ENCODE measurements around the gene ACADL. TPM values are rescaled to one million over a fixed set of nuclear protein-coding genes. Genes with fewer than 3 reads are reported as not detected.

The ACADL gene
- total RNA-seq, 1 experiment from 2014 or later, result 0.24 TPM

DNA sequence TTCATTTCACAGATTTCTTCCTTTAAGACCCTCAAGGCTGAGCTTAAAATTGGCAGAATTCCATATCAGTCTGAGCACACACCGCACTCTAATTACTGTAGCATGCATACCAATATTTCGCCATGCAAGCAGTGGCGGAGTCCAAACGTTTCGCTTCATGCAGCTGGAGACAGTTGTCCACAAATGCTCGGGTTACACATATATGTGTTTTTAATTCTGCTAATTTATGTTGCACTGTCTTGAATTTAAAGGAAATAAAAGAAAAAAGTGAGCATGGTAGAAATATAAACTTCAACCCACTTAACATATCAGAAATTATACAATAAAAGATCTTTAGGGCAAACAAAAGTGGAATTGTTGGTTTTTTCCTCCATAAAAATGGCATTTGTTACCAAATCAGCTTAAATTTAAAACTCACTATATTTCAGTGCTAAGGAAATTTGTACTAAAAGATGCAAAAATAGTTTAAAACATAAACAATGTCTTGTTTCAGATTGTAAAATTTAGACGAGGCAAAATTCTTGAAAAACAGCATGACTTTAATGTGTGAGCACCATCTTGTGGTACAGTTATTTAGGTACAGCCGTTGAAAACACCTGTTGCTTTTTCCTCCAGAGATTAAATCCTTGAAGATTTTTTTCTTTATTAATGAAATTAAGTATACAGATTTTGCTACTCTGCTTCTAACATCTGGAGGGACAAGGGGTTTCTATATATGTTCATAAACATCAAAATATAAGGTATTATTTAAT, 30.0 kb downstream of the ACADL start:
- H3K27ac ChIP-seq, result no peak overlapping the region
- H3K9me3 ChIP-seq (ENCODE audit: insufficient read depth, low read depth), result no peaks in the 10 kb centered on the region
- H3F3A ChIP-seq (ENCODE audit: insufficient read depth, low read depth), result no peaks in the 10 kb centered on the region
- ChIA-PET CTCF (interaction anchor here (0.6 kb wide), 1 partner anchor 1953 kb away, joined by 3 read pairs; no protein-coding TSS in a partner anchor), POLR2A (ENCODE audit: unreplicated experiment) (no interaction called here)
- no TSS peak for BruUV-seq (replicated peaks)
- no peaks in the 10 kb centered on the region for H4K20me1 ChIP-seq (ENCODE audit: insufficient read depth)
- no peaks in the 10 kb centered on the region for H3K4me1 ChIP-seq (replicated peaks; ENCODE audit: insufficient read depth)
- peak in 1 of 2 experiments; percentile 36 for DNase-seq
- no peaks in the 10 kb centered on the region for H3K79me2 ChIP-seq (ENCODE audit: low read depth)
- intact Hi-C loops (cut with micrococcal nuclease; ENCODE audit: unreplicated experiment), result loop anchor here (1.0 to 10.0 kb wide), 4 partner anchors 120 to 1800 kb away; no protein-coding TSS in a partner anchor
- no peak overlapping the region for H2AFZ ChIP-seq
- H3K4me2 ChIP-seq, result no peak overlapping the region
- no peaks in the 10 kb centered on the region for H3K27me3 ChIP-seq (ENCODE audit: insufficient read depth, low read depth)
- no peaks in the 10 kb centered on the region for H3K9me2 ChIP-seq (ENCODE audit: insufficient read depth)
- no peak overlapping the region for H3K4me3 ChIP-seq
- TF ChIP-seq, protein P1, sequence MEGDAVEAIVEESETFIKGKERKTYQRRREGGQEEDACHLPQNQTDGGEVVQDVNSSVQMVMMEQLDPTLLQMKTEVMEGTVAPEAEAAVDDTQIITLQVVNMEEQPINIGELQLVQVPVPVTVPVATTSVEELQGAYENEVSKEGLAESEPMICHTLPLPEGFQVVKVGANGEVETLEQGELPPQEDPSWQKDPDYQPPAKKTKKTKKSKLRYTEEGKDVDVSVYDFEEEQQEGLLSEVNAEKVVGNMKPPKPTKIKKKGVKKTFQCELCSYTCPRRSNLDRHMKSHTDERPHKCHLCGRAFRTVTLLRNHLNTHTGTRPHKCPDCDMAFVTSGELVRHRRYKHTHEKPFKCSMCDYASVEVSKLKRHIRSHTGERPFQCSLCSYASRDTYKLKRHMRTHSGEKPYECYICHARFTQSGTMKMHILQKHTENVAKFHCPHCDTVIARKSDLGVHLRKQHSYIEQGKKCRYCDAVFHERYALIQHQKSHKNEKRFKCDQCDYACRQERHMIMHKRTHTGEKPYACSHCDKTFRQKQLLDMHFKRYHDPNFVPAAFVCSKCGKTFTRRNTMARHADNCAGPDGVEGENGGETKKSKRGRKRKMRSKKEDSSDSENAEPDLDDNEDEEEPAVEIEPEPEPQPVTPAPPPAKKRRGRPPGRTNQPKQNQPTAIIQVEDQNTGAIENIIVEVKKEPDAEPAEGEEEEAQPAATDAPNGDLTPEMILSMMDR (conservative IDR thresholded peaks at IDR 0.05), result peak; percentile 68
- TF ChIP-seq EZH2 (IDR thresholded peaks at IDR 0.05; ENCODE audit: low read depth), result no peak
- H3K36me3 ChIP-seq (ENCODE audit: low read depth), result no peaks in the 10 kb centered on the region

DNA sequence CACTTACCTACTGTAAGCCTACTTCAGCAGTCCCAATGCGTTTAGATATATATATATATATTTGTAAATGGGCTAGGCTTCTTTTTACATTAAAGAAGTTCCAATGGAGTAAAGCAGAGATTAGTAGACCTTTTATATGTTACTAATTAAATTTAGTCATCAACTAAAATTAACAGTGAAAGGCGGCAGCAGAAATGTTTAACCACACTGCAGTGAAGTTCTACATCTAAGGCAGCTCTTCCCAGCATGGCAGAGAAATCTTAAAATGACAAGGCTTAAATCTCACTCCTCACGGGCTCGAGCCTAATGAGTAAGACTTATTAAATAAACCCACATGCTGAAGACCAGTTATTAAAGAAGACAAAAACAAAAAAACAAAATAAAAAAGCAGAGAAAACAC, 34.9 kb downstream of the ACADL start:
- Histone ChIP-seq H2AFZ (no peak overlapping the region), H3K4me2 (no peak overlapping the region), H3K9me2 (ENCODE audit: insufficient read depth) (no peaks in the 10 kb centered on the region), H3K4me1 (replicated peaks; ENCODE audit: insufficient read depth) (no peaks in the 10 kb centered on the region), H3K4me3 (no peak overlapping the region), H3K9me3 (ENCODE audit: insufficient read depth, low read depth) (no peaks in the 10 kb centered on the region), H3K36me3 (ENCODE audit: low read depth) (no peaks in the 10 kb centered on the region), H3K79me2 (ENCODE audit: low read depth) (no peaks in the 10 kb centered on the region), H3K27me3 (ENCODE audit: insufficient read depth, low read depth) (no peaks in the 10 kb centered on the region), H4K20me1 (ENCODE audit: insufficient read depth) (no peaks in the 10 kb centered on the region), H3K27ac (no peak overlapping the region), H3F3A (ENCODE audit: insufficient read depth, low read depth) (no peaks in the 10 kb centered on the region)
- BruUV-seq (replicated peaks), result no TSS peak
- ChIA-PET CTCF (no interaction called here), POLR2A (ENCODE audit: unreplicated experiment) (no interaction called here)
- DNase-seq, result no peak
- intact Hi-C loops (cut with micrococcal nuclease; ENCODE audit: unreplicated experiment), result loop anchor here (10.0 kb wide), 2 partner anchors 116 to 1796 kb away; no protein-coding TSS in a partner anchor
- TF ChIP-seq, protein P1 (conservative IDR thresholded peaks at IDR 0.05), result no peak
- no peak for TF ChIP-seq EZH2 (IDR thresholded peaks at IDR 0.05; ENCODE audit: low read depth)

DNA sequence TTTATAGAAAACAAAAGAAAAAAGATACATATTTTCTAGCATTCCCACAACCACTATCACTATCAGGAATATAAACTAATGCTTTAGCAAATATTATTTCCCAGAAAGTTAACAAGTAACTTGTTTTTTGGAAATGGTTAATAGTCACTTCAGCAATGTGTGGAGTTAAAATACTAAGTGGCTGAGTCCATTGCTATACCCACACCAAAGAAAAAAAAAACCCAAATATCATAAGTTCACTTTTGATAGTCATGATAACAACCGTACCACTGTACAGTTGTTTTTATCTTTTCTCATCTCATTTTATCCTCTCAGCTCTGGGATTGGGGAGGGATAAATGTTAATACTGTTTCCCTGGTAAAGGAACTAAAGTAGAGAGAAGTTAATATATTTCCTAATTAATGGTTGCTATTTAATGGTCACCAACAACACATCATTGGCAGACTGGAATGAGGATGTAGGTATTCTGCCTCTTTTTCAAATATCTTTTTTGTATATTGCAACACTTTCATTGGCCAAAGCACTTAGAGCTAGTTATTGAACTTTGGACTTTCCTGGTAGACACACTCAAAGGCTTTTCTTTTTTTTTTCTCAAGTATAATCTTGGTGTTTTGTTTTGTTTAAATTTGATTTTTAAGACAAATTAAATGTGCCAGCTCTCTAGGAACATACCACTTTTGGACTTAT, 35.7 kb downstream of the ACADL start:
- no peak overlapping the region for H3K4me3 ChIP-seq
- BruUV-seq (replicated peaks), result no TSS peak

More for the DNA sequence above, 35.7 kb downstream of the ACADL start:
- H4K20me1 ChIP-seq (ENCODE audit: insufficient read depth), result no peaks in the 10 kb centered on the region
- no peaks in the 10 kb centered on the region for H3K79me2 ChIP-seq (ENCODE audit: low read depth)
- no peak for DNase-seq
- ChIA-PET POLR2A (ENCODE audit: unreplicated experiment) (no interaction called here), CTCF (interaction anchor here (0.5 kb wide), 1 partner anchor 233 kb away, joined by 3 read pairs; no protein-coding TSS in a partner anchor)
- intact Hi-C loops (cut with micrococcal nuclease; ENCODE audit: unreplicated experiment), result loop anchor here (10.0 kb wide), 2 partner anchors 115 to 1795 kb away; no protein-coding TSS in a partner anchor
- no peaks in the 10 kb centered on the region for H3F3A ChIP-seq (ENCODE audit: insufficient read depth, low read depth)
- TF ChIP-seq, protein P1 (conservative IDR thresholded peaks at IDR 0.05), result no peak
- no peak for TF ChIP-seq EZH2 (IDR thresholded peaks at IDR 0.05; ENCODE audit: low read depth)
- no peaks in the 10 kb centered on the region for H3K36me3 ChIP-seq (ENCODE audit: low read depth)
- no peaks in the 10 kb centered on the region for H3K9me3 ChIP-seq (ENCODE audit: insufficient read depth, low read depth)
- no peak overlapping the region for H3K4me2 ChIP-seq
- H3K9me2 ChIP-seq (ENCODE audit: insufficient read depth), result no peaks in the 10 kb centered on the region
- no peak overlapping the region for H2AFZ ChIP-seq
- no peak overlapping the region for H3K27ac ChIP-seq
- H3K27me3 ChIP-seq (ENCODE audit: insufficient read depth, low read depth), result no peaks in the 10 kb centered on the region
- no peaks in the 10 kb centered on the region for H3K4me1 ChIP-seq (replicated peaks; ENCODE audit: insufficient read depth)

Measured in PC-9 (cell line).